Right cardiac atrium (tissue), 5 donors: ENCODE data around the gene ATP6AP1. TPM values are rescaled to one million over a fixed set of nuclear protein-coding genes. Genes with fewer than 3 reads are reported as not detected.

Experiments used
- ATAC-seq, 2 donors: fragments of 200-7000 bp; cut with Tn5 transposase; one replicate each; pipeline versions ENCODE4 v1.8.0 to v1.9.1; 2020; ENCODE audit warnings: moderate library complexity in 2 of 2, mild to moderate bottlenecking in 1 of 2
- DNase-seq, 3 donors: peaks; one replicate each; pipeline ENCODE4 v3.0.0-alpha.2; 2020
- H3K27ac ChIP-seq: one replicate; pipeline ENCODE4 v1.5.1; 2013; ENCODE audit warnings: mild to moderate bottlenecking, low read length, control low read depth, moderate library complexity
- H3K27me3 ChIP-seq: one replicate; pipeline ENCODE4 v1.6.1; 2013; ENCODE audit not compliant: control insufficient read depth, insufficient read depth
- H3K4me1 ChIP-seq: one replicate; pipeline ENCODE4 v1.6.1; 2013; ENCODE audit warnings: low read length; ENCODE audit not compliant: control insufficient read depth, insufficient read depth
- H3K4me3 ChIP-seq: one replicate; pipeline ENCODE4 v1.5.1; 2013; ENCODE audit warnings: low read length, control low read depth
- H3K9me3 ChIP-seq: one replicate; pipeline ENCODE4 v1.6.1; 2013; ENCODE audit warnings: low read length; ENCODE audit not compliant: control insufficient read depth
- WGBS: extraction: QIAGEN DNeasy Blood & Tissue Kit; methylation state at CpG from one replicate; pipeline ENCODE4 v1.1.7; 2013; 5-methylcytosine and 5-hydroxymethylcytosine counted together
- intact Hi-C, 4 donors: fragments of 100-400 bp; cut with DNase I; formaldehyde crosslinking; loops; one replicate each; pipeline versions ENCODE4 v1.11.0 to v1.14.0; 2022 to 2023
- polyA plus RNA-seq: library from polyadenylated mRNA; stranded (reverse); fragments of 200-250 nt; gene quantifications from one replicate; pipeline ENCODE4 v1.2.3, GENCODE V29; 2013
- total RNA-seq, 4 donors: library from RNA; stranded (reverse); fragmentation: NEBNext Ultra II Directional; extraction: Animal tissue kit (Norgen Biotek cat#: 25700); gene quantifications; one replicate each; pipeline ENCODE4 v1.2.1, GENCODE V29; 2021
- donor health status: healthy with polysubstance abuse.
- donor health status: DM: no; HTN: yes; CAD: no.
- donor health status: DM: no; HTN: no; CAD: no.
- donor health status: DM: no; HTN: yes; CAD: no; lungs with severe emphysema.
- donor health status: DM: yes; HTN: yes; CAD: no.

ATP6AP1 gene
- total and polyA plus RNA-seq, 5 donors: 63.1 to 83.8 (median 74.0) TPM

- intact Hi-C loops: no loop called here
- Histone ChIP-seq H3K9me3 (no peaks in the 10 kb centered on the region), H3K27ac (peak overlapping the region; percentile 85), H3K4me3 (peak overlapping the region; percentile 70), H3K4me1 (no peaks in the 10 kb centered on the region), H3K27me3 (no peaks in the 10 kb centered on the region)
- DNase-seq (peak; percentile 61 to 69 (median 62)), ATAC-seq (peak; percentile 30 to 73)
- WGBS: 29% methylated on average over 4 of the region's 4 CpGs
Measured at GRCh38 chrX:154412468-154412867, 16.0 kb upstream of the ATP6AP1 start.

- no peaks in the 10 kb centered on the region for H3K27me3 ChIP-seq
Measured at GRCh38 chrX:154413142-154413541, 15.3 kb upstream of the ATP6AP1 start.

GRCh38 chrX:154417157-154417556 lies 11.3 kb upstream of the ATP6AP1 start:
- Histone ChIP-seq H3K27ac (no peak overlapping the region), H3K4me1 (no peaks in the 10 kb centered on the region), H3K4me3 (no peak overlapping the region), H3K27me3 (no peaks in the 10 kb centered on the region), H3K9me3 (no peaks in the 10 kb centered on the region)
- intact Hi-C loops: no loop called here
- DNase-seq: no peak
- WGBS: 79% methylated on average over 7 of the region's 7 CpGs
- no peak for ATAC-seq

More at GRCh38 chrX:154413142-154413541, 15.3 kb upstream of the ATP6AP1 start:
- H3K4me3 ChIP-seq: no peak overlapping the region
- intact Hi-C loops: no loop called here
- no peak for ATAC-seq
- 83% methylated on average over 8 of the region's 8 CpGs for WGBS
- no peaks in the 10 kb centered on the region for H3K9me3 ChIP-seq
- H3K27ac ChIP-seq: peak overlapping the region; percentile 37
- no peaks in the 10 kb centered on the region for H3K4me1 ChIP-seq
- DNase-seq: no peak

GRCh38 chrX:154419189-154419588 lies 9.3 kb upstream of the ATP6AP1 start:
- H3K4me3 ChIP-seq: no peak overlapping the region
- 85% methylated on average over 8 of the region's 8 CpGs for WGBS
- peak overlapping the region; percentile 53 for H3K27ac ChIP-seq
- ATAC-seq (no peak), DNase-seq (no peak)
- H3K9me3 ChIP-seq: no peaks in the 10 kb centered on the region
- intact Hi-C loops: no loop called here
- H3K4me1 ChIP-seq: no peaks in the 10 kb centered on the region
- H3K27me3 ChIP-seq: no peaks in the 10 kb centered on the region

GRCh38 chrX:154419688-154420401 lies 8.6 kb upstream of the ATP6AP1 start:
- DNase-seq (peak in 1 of 3 donors; percentile 41), ATAC-seq (peak; percentile 86 to 90)
- Histone ChIP-seq H3K4me1 (no peaks in the 10 kb centered on the region), H3K9me3 (no peaks in the 10 kb centered on the region), H3K27ac (peak overlapping the region; percentile 85), H3K27me3 (no peaks in the 10 kb centered on the region), H3K4me3 (no peak overlapping the region)
- intact Hi-C loops: no loop called here
- 52% methylated on average over 19 of the region's 19 CpGs for WGBS

GRCh38 chrX:154420402-154420756 lies 8.1 kb upstream of the ATP6AP1 start:
- H3K27ac ChIP-seq: peak overlapping the region; percentile 85
- WGBS: 54% methylated on average over 10 of the region's 10 CpGs
- H3K4me1 ChIP-seq: no peaks in the 10 kb centered on the region
- no peaks in the 10 kb centered on the region for H3K9me3 ChIP-seq
- DNase-seq (no peak), ATAC-seq (peak; percentile 30 to 46)
- no peak overlapping the region for H3K4me3 ChIP-seq
- H3K27me3 ChIP-seq: no peaks in the 10 kb centered on the region
- intact Hi-C loops: no loop called here

- Histone ChIP-seq H3K4me3 (no peak overlapping the region), H3K4me1 (no peaks in the 10 kb centered on the region), H3K27ac (no peak overlapping the region), H3K27me3 (no peaks in the 10 kb centered on the region), H3K9me3 (no peaks in the 10 kb centered on the region)
- intact Hi-C loops: no loop called here
- WGBS: 88% methylated on average over 13 of the region's 13 CpGs
- DNase-seq (no peak), ATAC-seq (no peak)
Measured at GRCh38 chrX:154426916-154427770, 1.3 kb upstream of the ATP6AP1 start.

GRCh38 chrX:154429711-154430110 lies 1.2 kb downstream of the ATP6AP1 start:
- ATAC-seq: no peak
- DNase-seq: no peak
- WGBS: 83% methylated on average over 2 of the region's 2 CpGs
- intact Hi-C loops: no loop called here
- Histone ChIP-seq H3K27ac (no peak overlapping the region), H3K27me3 (no peaks in the 10 kb centered on the region), H3K4me3 (no peak overlapping the region), H3K4me1 (no peaks in the 10 kb centered on the region), H3K9me3 (no peaks in the 10 kb centered on the region)

GRCh38 chrX:154430479-154430878 lies 2.0 kb downstream of the ATP6AP1 start:
- no peak overlapping the region for H3K27ac ChIP-seq
- no peak for ATAC-seq
- no peaks in the 10 kb centered on the region for H3K9me3 ChIP-seq
- intact Hi-C loops: no loop called here
- no peak for DNase-seq
- H3K27me3 ChIP-seq: no peaks in the 10 kb centered on the region
- no peak overlapping the region for H3K4me3 ChIP-seq
- 46% methylated on average over 6 of the region's 6 CpGs for WGBS
- no peaks in the 10 kb centered on the region for H3K4me1 ChIP-seq

GRCh38 chrX:154430916-154431315 lies 2.4 kb downstream of the ATP6AP1 start:
- no peaks in the 10 kb centered on the region for H3K4me1 ChIP-seq
- intact Hi-C loops: no loop called here
- no peaks in the 10 kb centered on the region for H3K27me3 ChIP-seq
- H3K4me3 ChIP-seq: no peak overlapping the region
- DNase-seq: no peak
- no peak overlapping the region for H3K27ac ChIP-seq
- no peak for ATAC-seq
- no peaks in the 10 kb centered on the region for H3K9me3 ChIP-seq
- 62% methylated on average over 7 of the region's 7 CpGs for WGBS

GRCh38 chrX:154431341-154431740 lies 2.9 kb downstream of the ATP6AP1 start:
- Histone ChIP-seq H3K4me1 (no peaks in the 10 kb centered on the region), H3K27ac (peak overlapping the region; percentile 28), H3K4me3 (no peak overlapping the region), H3K9me3 (no peaks in the 10 kb centered on the region), H3K27me3 (no peaks in the 10 kb centered on the region)
- intact Hi-C loops: no loop called here
- 69% methylated on average over 5 of the region's 5 CpGs for WGBS
- ATAC-seq (no peak), DNase-seq (peak in 2 of 3 donors; percentile 64 to 70)
